Activated CD4-positive, alpha-beta T cell treated with anti-CD3 and anti-CD28 coated beads, Interleukin-2, amount 50 U/mL, for 24 hours (primary cell): ENCODE data around the gene CCDC40.

Source experiments
- DNase-seq, 2 donors: peaks; one replicate each; pipeline ENCODE4 v3.0.0-alpha.2; 2020; ENCODE audit warnings: low read depth in 1 of 2, low spot score in 1 of 2

The CCDC40 gene

GRCh38 chr17:80110927-80111701 lies 74.7 kb downstream of the CCDC40 start:
- DNase-seq, result no peak

- DNase-seq, result no peak
Measured at GRCh38 chr17:80111702-80112470, 75.4 kb downstream of the CCDC40 start.

- DNase-seq, result no peak
Measured at GRCh38 chr17:80112471-80113032, 76.1 kb downstream of the CCDC40 start.

GRCh38 chr17:80113033-80113484 lies 76.6 kb downstream of the CCDC40 start:
- DNase-seq, result no peak

GRCh38 chr17:80114758-80115157 lies 78.3 kb downstream of the CCDC40 start:
- DNase-seq, result no peak

GRCh38 chr17:80115159-80115558 lies 78.7 kb downstream of the CCDC40 start:
- no peak for DNase-seq

- DNase-seq, result no peak
Measured at GRCh38 chr17:80116276-80116920, 80.0 kb downstream of the CCDC40 start.

- DNase-seq, result no peak
Measured at GRCh38 chr17:80116921-80117380, 80.5 kb downstream of the CCDC40 start.

GRCh38 chr17:80117491-80118401 lies 81.3 kb downstream of the CCDC40 start:
- DNase-seq, result no peak

GRCh38 chr17:80118601-80119270 lies 82.3 kb downstream of the CCDC40 start:
- DNase-seq, result no peak

- no peak for DNase-seq
Measured at GRCh38 chr17:80119271-80119791, 82.9 kb downstream of the CCDC40 start.

GRCh38 chr17:80119839-80120238 lies 83.4 kb downstream of the CCDC40 start:
- DNase-seq, result no peak

- no peak for DNase-seq
Measured at GRCh38 chr17:80122026-80122575, 85.7 kb downstream of the CCDC40 start.

- no peak for DNase-seq
Measured at GRCh38 chr17:80122926-80123505, 86.6 kb downstream of the CCDC40 start.

- DNase-seq, result no peak
Measured at GRCh38 chr17:80123791-80124190, 87.3 kb downstream of the CCDC40 start.

GRCh38 chr17:80124351-80124981 lies 88.0 kb downstream of the CCDC40 start:
- DNase-seq, result no peak

GRCh38 chr17:80125656-80126448 lies 89.4 kb downstream of the CCDC40 start:
- DNase-seq, result no peak

- DNase-seq, result no peak
Measured at GRCh38 chr17:80126449-80126715, 89.9 kb downstream of the CCDC40 start.
